H4 (cell line): ENCODE results near the gene HOXC10. TPM values are rescaled to one million over a fixed set of nuclear protein-coding genes. Genes with fewer than 3 reads are reported as not detected.

Experiments
- DNase-seq: peaks from one replicate; pipeline ENCODE4 v3.0.0-alpha.2; 2015; ENCODE audit warnings: low spot score
- total RNA-seq: library from RNA; depleted of rRNA; stranded (reverse); fragments of >200 nt; shearing (Covaris generic); gene quantifications from 2 replicates; pipeline ENCODE4 v1.2.3, GENCODE V29; 2014; rRNA removed

HOXC10 gene
- 2.0 and 8.7 TPM in 2 replicates for total RNA-seq

DNA sequence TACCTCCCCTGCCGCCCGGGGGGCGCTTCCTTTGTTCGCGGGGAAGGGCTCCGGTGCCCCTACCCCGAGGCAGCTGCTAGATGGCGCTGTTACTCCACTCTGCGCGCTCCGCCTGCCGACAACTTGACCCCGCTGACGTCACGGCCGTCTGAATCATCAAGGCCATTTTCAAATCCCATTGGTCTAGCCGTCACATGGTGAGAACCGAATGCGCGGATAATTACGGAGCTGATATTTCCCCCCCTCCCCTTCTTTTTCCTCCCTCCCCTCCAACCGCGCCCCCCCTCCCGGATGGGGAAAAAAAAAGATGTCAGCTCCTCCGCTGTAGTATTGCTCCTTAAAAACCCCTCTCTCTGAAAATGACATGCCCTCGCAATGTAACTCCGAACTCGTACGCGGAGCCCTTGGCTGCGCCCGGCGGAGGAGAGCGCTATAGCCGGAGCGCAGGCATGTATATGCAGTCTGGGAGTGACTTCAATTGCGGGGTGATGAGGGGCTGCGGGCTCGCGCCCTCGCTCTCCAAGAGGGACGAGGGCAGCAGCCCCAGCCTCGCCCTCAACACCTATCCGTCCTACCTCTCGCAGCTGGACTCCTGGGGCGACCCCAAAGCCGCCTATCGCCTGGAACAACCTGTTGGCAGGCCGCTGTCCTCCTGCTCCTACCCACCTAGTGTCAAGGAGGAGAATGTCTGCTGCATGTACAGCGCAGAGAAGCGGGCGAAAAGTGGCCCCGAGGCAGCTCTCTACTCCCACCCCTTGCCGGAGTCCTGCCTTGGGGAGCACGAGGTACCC is at the start of gene HOXC10:
TSS of gene HOXC10 (plus strand) at position 246 of the 791 bp plus-strand sequence. CDS start at position 360, 114 bp downstream.
- peak; percentile 97 for DNase-seq

- no peak for DNase-seq
Observed at GRCh38 chr12:53935383-53936341, 49.3 kb upstream of the HOXC10 start.

DNA sequence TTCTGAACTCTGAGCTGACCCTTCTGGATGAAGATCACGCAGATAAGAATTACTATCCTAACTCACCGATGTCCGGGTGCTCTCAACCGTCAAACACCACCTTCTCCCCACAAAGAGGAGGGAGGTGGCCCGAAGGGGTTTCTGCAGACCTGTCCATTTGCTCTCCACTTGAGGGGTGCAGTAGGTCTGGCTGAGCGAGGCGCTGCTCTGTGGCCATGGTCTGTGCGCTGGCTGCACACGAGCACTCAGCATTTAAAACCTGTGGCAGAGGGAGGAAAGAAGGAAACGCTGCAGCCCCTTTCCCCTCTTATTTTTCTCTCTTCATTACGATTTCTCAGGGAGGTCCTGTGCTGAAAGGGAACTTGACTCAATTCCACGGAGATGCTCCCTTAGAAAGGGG is 47.8 kb upstream of the HOXC10 start:
- DNase-seq: no peak

GRCh38 chr12:53937596-53938325 is 47.2 kb upstream of the HOXC10 start:
- DNase-seq: no peak

DNA sequence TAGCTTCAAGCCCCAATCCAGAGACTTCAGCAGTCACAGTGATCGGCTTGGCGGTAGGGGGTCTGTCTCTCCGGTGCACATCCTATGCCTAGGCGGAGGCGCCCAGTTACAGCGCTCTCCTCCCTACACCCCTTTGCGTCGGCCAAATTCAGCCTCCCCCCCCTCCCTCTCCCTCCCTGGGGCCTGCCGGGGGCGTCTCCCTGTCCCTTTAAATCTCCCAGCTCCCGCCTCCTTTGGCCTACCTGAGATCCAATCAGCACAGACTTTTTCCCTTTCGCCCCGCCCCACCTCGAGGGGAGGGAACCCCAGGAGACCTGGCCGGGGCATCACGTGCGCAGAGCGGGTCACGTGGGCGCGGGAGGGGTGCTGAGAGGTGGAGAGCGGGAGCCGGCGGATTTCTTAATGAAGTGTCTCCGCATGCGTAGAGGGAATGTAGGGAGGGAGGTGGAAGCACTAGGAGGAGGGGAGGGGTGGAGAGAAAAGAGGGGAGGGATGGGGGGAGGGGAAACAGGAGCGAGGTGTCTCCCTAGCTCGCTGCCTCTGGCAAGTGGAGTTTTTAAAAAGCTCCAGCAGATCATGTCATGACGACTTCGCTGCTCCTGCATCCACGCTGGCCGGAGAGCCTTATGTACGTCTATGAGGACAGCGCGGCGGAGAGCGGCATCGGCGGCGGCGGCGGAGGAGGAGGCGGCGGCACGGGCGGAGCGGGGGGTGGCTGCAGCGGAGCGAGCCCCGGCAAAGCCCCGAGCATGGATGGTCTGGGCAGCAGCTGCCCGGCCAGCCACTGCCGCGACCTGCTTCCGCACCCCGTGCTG is 46.4 kb upstream of the HOXC10 start, which contains the start of gene HOXC13:
TSS of gene HOXC13 (plus strand) at position 506 of the 815 bp plus-strand sequence. CDS start at position 582, 76 bp downstream.
- peak; percentile 98 for DNase-seq

GRCh38 chr12:53939141-53940108 is 45.5 kb upstream of the HOXC10 start:
- DNase-seq: no peak

DNA sequence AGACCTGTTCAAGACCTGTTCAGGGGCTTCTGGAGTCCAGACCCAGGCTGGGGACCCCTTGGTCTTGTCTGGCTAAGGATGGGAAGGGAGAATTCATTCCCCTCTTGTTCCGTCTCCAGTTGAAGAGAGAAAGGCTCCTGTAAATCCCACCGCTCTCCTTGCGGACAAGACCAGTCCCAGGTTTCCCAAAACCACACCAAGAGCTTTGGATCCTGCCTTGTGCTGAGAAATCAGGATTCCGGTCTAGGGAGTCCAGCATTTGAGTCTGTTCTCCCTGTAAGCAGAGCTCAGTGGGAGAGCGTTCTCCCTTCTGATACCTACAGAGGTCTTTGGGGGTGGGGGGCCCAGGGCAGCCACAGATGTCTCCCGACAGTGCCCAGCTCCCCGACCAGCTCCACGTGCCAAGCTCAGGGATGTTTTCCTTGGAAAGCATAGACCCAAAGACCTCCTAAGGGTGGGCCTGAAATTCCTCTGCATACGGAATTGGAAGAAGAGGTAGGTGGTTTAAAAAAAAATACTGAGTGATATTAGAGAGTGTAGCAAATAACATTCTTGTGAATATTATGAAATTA is 44.4 kb upstream of the HOXC10 start:
- DNase-seq: no peak

GRCh38 chr12:53941187-53941586 is 43.8 kb upstream of the HOXC10 start:
- no peak for DNase-seq

DNA sequence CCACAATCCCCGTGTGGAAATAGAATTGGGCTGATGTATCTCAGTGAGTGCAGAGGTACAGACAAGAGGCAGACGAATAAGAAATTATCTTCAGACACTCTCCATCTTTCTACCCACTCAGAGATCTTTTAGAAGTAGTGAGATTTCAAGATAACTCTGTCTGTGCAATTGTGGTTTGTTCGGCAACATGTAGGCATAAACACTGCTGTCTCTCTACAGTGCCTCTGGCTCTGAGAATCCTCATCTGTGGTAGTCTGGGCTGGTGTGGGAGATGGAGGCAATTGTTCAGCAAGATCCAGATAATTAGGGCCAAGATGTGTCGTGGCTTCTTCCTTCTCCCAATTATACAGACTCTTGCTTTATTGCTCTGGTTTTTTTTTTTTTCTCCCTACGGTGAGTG is 43.2 kb upstream of the HOXC10 start:
- DNase-seq: peak; percentile 29

- DNase-seq: no peak
Observed at GRCh38 chr12:53942467-53942997, 42.4 kb upstream of the HOXC10 start.

DNA sequence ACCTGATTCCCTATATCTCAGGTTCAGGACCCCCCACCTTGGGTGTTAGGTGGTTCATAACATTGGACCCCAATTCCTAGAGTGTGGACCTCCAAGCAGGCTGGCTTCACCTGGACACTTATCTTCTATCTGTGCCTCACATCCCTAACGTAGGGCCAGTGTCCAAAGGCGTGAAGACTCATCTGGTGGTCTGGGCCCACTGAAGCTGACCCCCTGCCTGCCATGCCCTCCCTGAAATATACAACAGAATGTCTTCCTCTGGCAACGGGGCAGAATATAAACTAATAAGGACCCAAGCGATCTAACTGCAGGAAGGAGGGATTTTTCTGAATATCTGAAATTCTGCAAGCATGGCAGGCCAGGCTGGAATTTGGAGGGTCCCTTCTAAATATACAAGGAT is 40.7 kb upstream of the HOXC10 start:
- DNase-seq: no peak

- no peak for DNase-seq
Observed at GRCh38 chr12:53944907-53945847, 39.8 kb upstream of the HOXC10 start.

GRCh38 chr12:53947743-53948142 is 37.2 kb upstream of the HOXC10 start:
- no peak for DNase-seq

DNA sequence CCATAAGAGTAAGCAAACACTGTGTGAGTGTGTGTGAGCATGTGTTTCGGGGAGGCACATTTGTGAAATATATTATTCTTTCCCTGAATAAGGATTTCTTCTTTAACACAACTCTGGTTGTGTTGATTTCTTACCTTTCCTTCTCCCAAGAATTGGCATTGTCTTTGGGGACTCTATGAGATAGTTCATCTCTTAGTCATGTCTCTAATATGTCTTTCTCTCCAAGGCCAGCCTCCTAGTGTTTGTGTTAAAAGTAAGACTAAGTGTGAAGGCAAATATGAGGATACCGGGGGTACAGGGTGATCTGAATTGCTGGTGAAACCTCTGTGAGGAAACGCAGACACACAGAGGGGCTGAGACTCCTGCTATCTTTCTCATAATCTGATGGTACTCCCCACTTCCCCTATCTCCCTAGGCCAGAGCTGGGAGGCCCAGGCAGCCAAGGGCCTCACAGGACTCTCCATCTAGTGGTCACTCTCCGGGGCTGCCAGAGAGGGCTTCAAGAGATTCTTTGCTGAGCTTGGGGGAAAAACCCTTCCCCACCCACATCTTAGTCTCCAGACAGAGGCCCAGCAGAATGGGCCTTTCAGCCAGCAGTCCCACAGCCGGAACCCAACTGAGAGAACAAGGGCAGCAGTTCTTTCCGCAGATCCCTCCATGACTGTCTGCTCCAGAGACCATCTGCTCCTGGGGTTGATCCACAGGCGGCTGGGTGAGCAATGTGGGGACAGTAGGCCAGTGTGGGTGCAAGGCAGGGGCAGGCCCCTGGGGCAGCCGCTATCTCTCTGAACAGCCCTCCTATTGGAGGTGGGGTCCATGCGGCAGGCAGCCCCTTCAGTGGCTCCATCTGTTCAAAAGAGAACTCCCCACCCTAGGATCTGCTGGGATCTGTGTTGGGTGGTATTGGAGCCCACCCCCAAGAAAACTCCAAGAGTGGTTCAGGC is 36.0 kb upstream of the HOXC10 start:
- DNase-seq: no peak

DNA sequence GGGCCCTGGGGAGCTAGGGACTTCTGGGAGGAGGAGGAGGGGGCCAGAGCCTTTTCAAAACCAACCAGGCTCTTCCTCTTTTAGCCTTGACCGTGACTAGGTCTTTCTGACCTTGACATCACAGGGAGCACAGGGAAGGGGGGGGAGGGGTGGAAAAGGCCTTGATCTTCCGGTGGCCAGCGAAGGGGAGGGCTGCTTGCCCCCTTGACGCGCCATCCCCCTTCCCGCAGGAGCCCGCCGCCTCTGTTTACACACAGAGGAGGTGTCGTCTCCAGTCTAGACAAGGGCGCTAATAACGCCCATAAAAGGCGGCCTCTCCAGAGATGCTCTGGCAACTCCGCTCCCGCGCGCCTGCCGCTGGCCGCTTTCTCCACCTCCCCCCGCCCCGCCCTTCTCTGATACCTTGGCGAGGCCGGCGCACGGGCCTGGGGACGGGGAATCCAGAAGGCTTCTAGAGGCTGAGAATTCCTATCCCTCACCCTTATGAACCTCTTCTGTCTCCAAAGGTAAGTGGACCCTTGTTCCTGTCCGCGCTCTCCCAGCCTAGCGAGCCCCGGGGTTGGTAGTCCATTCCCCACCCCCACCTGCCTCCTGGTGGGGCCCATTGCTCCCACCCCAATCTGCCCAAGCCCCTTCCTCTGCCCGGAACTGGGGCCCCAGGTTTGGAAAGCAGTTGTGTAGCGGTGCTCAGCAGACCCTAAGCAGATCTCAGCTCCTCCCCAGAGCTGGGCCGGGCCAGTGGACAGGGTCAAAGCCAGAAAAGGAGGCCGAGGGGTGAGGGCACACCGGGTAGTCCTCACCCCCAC is 35.1 kb upstream of the HOXC10 start:
- DNase-seq: no peak

- DNase-seq: no peak
Observed at GRCh38 chr12:53950437-53950773, 34.5 kb upstream of the HOXC10 start.
